GM12874 (cell line): Measurements from ENCODE around the gene LIN28A.

ENCODE experiments used
- CTCF ChIP-seq: IDR thresholded peaks from 2 replicates; pipeline ENCODE4 v1.5.1; 2011; ENCODE audit warnings: low read depth, mild to moderate bottlenecking, control low read depth, low read length, moderate library complexity; ENCODE audit not compliant: insufficient read depth

The LIN28A gene

GRCh38 chr1:26376050-26376449, 34.6 kb upstream of the LIN28A start:
- TF ChIP-seq CTCF: no peak

- no peak for TF ChIP-seq CTCF
These were observed 32.3 kb upstream of the LIN28A start for GRCh38 chr1:26378088-26378878.

GRCh38 chr1:26378879-26379251, 31.8 kb upstream of the LIN28A start:
- no peak for TF ChIP-seq CTCF

- no peak for TF ChIP-seq CTCF
These were observed 26.5 kb upstream of the LIN28A start for GRCh38 chr1:26384076-26384475.

GRCh38 chr1:26387447-26387846, 23.2 kb upstream of the LIN28A start:
- no peak for TF ChIP-seq CTCF

- TF ChIP-seq CTCF: no peak
These were observed 21.7 kb upstream of the LIN28A start for GRCh38 chr1:26388791-26389445.

- TF ChIP-seq CTCF: no peak
These were observed 20.9 kb upstream of the LIN28A start for GRCh38 chr1:26389604-26390247.
